ENCODE data around the gene NCK1.
A peak's percentile ranks its signal among the peaks of the same experiment; 100 is the strongest.

The NCK1 gene

DNA sequence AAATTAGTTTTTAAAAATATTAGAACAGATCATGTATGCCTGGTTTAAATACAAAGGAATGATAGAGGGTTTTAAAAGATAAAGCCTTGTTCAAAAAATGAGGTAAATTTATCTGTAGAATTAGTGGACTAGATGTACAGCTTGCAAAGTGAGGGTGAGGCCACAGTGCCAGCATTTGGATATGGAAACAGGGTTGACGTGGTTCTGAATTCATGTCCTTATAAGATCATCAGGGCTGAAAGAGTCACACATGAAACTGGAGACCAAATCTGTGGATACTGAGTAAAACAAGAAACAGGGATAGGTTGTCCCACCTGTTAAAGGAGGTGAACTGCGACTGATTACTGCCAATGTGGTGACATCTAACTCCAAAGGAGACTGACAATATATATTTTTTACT is 46.3 kb downstream of the NCK1 start:
- DNase-seq (ENCODE audit: low spot score): no peak

DNA sequence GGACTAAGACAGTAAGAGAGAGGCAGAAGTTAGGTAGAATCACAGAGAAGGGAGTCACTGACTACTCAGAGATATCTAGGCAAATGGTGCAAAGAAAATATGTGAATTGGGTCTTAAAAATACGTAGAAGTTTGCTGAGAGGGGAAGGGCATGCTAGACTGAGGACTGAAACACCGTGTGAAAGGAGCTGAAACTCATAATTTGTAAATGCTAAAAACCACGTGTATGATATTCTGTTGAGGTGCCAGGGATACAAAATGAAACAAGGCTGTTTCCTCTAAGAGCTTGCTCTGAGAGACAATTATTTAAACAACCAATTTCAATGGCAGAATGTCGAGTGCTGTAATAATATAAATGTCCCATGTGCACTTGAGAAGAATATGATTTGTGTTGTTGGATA is 47.2 kb downstream of the NCK1 start:
- DNase-seq (ENCODE audit: low spot score): no peak

DNA sequence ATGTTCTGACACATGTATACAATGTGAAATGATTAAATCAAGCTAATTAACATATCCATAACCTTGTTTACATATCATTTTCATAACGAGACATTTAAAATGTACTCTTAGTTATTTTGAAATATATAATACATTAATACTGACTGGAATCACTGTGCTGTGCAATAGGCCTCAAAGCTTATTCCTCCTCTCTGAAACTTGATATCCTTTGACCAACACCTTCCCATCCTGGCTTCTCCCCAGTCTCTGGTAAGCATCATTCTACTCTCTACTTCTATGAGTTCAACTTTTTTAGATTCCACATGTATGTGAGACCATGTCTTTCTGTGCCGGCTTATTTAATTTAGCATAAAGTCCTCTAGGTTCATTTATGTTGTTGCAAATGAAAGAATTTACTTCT is 48.7 kb downstream of the NCK1 start:
- no peak for DNase-seq (ENCODE audit: low spot score)

DNA sequence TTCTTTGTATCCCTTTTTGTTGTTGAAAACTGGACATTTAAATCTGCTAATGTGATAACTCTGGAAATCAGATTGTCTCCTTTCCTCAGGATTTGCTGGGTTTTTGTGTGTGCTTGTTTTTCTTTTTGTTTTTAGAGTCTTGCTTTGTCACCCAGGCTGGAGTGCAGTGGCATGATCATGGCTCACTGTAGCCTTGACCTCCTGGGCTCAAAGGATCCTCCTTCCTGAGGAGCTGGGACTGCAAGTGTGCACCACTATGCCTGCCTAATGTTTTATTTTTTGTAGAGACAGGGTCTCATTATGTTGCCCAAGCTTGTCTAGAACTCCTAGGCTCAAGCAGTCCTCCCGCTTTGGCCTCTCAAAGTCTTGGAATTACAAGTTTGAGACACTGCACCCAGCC is 51.2 kb downstream of the NCK1 start:
- no peak for DNase-seq (ENCODE audit: low spot score)

DNA sequence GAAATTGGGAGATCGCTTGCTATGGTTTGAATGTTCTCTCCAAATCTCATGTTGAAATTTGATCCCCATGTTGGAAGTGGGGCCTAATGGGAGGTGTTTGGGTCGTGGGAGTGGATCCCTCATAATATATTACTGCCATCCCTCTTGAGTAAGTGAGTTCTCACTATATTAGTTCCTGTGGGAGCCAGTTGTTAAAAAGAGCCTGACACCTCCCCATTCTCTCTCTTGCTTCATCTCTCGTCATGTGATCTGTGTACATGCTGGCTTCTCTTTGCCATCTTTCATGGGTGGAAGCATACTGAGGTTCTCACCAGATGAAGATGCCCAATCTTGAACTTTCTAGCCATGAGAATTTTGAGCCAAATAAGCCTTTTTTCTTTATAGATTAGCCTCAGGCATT is 52.7 kb downstream of the NCK1 start:
- no peak for DNase-seq (ENCODE audit: low spot score)

DNA sequence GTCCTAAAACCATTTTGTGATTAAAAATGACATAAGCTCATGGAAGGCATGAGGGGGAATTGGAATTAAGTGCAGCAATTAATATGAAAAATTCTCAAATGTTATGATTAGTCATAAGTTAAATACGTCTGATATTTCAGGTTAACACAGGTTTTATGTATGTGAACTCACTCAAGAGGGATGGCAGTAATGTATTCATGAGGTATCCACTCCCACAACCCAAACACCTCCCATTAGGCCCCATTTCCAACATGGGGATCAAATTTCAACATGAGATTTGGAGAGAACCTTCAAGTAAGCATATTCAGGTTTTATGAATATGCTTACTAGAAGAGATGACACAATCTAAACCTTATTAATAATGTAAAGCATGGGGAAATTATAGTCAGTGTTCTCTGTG is 54.2 kb downstream of the NCK1 start:
- DNase-seq (ENCODE audit: low spot score): no peak

DNA sequence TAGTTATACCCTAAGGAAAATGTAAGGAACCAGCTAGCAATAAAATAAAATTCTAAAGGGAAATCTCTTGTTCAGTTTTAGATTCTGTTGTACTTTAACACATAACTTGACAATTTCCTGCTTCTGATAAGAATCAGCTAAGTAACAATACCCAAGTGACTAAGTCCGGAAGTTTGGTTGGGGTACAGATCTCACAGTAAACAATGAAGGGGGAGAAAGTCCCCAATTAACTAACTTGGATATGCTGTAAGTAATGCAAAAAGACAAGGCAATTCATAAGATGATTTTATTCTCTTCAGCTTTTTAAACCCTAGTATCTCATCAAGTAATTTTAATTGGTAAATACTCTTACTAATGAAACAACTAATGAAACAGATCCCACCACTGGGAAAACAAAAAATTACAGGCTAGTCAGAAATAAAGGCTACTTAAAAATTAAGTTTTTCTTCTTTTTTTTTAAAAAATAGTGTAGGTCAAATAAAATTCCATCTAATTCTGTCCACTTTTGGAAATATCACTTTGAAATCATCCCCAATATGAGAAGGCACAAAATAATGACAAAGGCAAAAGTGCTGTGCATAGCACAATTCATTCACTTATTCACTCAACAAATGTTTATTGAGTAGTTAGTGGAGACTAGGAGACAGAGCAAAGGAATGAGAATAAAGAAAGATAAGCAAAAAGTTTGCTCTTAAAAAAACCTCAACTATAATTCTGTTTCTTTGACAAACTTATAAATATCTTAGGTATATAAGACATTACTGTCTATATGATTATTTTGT is 58.0 kb downstream of the NCK1 start:
- no peak for DNase-seq (ENCODE audit: low spot score)

DNA sequence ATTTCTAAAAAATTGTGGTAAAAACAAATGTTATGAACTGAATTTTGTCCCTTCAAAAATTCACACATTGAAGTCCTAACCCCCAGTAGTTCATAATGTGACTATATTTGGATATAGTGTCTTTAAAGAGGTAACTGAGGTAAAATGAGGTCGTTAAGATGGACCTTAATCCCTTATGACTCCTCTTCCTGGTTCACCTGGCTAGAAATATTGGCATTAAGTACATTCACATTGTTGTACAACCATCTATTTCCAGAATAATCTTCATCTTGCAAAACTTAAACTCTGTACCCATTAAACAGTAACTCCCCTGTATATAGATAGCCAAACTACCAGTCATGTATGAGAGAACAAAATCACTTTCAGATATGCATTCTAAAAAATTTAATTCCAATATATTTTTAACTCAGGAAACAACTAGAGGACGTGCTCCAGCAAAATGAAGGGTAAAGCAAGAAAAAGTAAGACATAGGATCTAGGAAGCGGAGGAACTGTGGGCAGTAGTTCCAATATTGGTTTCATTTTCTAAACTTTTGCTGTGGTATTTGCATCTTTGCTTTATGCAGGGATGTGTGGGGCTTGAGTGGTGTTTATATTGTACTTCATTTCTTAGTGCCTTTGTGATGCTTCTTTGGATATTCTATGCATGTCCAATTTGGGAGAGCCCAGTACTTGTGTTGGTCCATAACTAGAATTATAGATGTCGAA is 59.0 kb downstream of the NCK1 start:
- DNase-seq (ENCODE audit: low spot score): no peak

DNA sequence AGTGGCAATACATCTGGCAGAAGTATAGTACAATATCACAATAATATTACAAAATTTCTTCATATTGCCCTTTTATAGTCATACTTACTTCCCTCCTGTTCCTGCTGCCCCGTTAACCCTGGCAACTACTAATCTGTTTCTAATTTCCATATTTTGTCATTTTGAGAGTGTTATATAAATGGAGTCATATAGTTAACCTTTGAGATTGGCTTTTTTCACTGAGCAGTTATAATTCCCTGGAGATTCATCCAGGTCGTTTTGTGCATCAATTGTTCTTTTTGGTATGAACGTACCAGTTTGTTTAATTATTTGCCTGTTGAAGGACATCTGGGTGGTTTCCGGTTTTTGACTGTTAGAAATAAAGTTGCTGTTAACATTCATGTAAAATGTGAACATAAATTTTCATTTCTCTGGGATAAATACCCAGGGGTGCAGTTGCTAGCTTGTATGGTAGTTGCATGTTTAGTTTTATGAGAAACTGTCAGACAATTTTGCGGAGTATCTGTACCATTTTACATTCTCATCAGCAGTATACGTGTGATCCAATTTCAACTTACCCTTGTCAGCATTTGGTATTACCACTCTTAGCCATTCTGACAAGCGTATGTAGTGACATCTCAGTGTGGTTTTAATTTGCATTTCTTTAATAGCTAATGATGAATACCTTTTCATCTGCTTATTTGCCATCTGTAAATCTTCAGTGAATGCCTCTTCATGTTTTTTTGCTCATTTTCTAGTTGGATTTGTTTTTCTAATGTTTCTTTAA is 63.6 kb downstream of the NCK1 start:
- DNase-seq (ENCODE audit: low spot score): no peak

DNA sequence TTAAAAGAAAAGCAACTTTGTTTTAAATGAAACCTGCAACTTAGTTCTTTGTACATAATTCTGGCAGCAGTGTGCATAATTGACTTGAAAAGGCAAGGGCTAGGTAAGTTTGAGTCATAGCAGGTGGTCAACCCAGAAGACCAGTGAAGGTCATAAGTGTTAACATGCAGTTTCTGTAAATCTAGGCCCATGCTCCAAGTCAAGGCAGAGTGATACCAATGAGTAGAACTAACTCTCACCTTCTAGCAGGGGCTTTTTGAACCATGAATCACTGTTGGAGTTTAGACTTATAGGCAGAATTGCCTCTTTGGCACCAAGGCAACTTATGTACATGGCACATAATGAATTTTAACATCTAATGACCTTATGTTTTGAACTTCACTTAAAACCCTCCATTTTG is 66.2 kb downstream of the NCK1 start:
- no peak for DNase-seq (ENCODE audit: low spot score)

DNA sequence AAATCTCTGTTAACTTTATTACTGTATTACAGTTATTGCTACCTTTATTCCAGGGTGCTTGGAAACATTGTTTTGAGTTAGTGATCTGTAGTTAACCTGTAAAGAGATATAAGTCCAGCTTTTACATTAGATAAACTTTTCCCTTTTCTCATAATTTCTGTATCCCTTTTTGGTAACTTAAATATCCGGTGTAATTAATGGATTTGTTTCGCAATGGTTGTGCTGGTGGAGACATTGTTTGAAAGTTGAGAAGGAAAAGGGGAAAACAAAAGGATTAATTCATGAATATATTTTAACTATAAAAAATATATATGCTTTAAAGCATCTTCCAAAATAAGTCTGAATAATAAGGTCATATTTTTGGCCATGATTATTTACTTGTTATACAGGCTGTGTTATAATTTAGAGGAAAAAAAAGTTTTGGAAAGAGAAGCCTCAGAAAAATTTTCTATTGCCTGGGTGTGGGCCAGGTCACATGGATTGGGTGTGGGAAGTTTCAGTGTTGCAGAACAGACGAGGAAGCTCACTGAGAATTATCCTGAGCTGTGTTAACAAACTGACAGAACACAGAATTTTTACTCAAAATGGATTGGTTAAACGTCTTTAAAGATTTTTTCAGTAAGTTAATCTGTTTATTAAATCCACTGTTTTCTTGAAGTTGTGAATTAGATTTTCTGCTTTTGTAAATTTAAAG is 68.1 kb downstream of the NCK1 start:
- peak; percentile 8 for DNase-seq (ENCODE audit: low spot score)

DNA sequence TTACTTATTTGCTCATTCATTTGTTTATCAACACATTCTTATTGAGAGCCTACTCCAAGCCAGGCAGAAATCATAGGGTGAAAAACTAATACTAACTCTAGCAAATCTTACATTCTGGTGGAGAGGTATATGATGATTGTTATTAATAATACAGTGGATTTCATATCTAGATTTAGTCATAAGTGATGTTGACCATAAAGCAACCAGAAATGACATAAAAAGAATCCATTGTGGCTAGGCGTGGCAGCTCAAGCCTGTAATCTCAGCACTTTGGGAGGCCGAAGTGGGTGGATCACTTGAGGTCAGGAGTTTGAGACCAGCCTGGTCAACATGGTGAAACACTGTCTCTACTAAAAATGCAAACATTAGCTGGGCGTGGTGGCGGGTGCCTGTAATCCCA is 69.6 kb downstream of the NCK1 start:
- no peak for DNase-seq (ENCODE audit: low spot score)

DNA sequence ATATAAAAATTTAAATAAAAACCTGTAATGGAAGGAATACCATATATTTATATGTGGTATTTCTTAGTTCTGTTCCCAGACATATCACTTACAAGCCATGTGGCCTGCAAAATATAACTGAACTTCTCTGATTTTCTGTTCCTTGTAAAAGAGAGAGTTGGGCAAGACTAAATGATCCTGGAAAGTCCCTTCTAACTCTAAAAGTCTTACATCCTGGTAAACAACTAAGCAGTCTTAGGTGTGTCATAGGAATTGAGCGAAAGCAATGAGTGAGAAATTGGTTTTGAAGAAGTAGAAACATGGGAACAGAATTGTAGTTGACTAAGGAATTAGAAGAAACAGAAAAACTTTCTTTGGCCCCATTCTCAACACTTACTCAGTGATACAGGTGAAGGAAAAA is 70.5 kb downstream of the NCK1 start:
- no peak for DNase-seq (ENCODE audit: low spot score)

DNA sequence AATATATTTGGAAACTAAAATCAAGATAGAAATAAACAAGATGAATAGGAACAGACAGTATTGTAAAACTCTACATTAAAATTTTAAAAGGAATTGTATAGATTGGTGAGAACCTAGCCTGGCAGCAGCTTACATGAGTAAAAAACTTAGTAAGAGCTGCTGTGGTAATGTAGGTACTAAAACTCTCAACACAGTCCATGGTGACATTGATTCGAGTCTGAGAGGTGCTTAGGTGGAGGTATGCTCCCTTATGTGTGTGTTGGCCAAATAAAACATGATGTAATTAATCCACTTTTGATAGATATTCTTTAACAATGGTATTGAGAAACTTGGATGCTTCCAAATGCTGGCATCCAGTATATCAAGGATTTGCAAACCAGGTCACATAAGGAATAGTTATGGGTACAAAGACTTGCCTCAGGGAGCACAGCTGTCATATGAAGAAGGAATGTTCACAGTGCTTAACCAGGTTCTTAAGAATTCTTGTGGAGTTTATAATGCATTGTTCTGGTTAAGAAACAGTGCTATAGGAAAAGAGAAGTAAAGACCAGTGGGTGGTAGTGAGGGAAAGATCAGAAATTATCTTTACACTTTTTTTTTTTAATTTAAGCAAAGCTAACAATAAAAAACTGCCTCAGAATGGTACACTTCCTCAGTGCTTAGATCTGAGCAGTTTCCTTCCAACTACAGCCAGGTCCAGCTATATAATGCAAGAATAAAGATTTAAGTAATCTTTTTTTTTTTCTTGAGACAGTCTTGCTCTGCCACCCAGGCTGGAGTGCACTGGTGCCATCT is 71.2 kb downstream of the NCK1 start:
- no peak for DNase-seq (ENCODE audit: low spot score)

DNA sequence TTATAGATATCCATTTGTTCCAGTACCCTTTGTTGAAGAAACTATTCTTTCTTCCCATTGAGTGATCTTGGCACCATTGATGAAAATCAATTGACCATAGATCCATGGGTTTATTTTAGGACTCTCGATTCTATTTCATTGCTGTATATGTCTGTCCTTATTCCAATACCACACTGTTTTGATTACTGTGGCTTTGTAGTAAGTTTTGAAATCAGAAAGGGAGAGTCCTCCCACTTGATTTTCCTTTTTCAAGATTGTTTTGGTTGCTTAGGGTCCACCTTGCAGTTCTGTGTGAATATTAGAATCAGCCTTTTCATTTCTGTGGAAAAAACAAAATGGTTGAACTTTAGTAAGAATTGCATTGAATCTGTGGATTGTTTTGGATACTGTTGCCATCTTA is 75.2 kb downstream of the NCK1 start:
- no peak for DNase-seq (ENCODE audit: low spot score)

DNA sequence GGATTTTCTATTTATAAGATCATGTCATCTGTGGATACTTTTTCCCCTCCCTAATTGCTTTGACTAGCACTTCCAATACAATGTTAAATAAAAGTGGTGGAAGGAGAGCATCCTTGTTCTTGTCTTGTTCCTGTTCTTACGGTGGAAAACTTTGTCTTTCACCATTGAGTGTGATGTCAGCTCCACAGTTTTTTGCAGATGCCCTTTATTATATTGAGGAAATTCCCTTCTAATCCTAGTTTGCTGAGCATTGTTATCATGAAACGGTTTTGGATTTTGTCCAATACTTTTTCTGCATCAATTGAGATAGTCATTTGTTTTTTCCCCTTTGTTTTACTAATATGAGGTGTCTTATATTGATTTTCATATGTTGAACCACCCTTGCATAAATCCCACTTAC is 75.8 kb downstream of the NCK1 start:
- no peak for DNase-seq (ENCODE audit: low spot score)

DNA sequence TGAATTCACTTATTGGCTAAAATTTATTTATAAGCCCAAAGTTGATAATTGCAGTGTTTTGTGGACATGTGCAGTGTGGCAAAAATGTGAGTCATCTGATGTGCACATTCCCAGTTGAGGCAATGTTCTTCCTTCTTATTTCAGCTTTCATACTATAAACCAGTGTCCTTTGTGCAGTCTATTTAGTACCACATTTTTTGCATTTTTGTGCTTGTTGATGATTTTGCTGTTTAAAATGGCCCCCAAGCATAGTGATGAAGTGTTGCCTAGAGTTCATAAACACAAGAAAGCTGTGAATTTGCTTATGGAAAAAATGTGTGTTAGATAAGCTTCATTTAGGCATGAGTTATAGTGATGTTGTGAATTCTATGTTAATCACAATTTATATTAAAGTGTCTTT is 76.3 kb downstream of the NCK1 start:
- no peak for DNase-seq (ENCODE audit: low spot score)

DNA sequence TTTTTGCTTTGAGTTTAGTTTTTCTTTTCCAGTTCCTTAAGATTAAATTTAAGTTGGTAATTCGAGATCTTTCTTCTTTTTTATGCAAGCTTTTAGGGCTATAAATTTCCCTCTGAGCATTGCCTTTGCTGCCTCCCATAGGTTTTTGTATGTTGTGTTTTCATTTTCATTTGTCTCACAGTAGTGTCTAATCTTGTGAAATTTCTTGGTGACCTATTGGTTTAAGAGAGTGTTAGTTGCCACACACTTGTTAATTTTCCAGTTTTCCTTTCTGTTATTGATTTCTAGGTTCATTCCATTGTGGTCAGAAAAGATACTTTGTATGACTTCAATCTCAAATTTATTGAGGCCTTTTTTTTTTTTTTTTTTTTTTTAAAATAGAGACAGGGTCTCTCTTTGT is 77.5 kb downstream of the NCK1 start:
- DNase-seq (ENCODE audit: low spot score): no peak

DNA sequence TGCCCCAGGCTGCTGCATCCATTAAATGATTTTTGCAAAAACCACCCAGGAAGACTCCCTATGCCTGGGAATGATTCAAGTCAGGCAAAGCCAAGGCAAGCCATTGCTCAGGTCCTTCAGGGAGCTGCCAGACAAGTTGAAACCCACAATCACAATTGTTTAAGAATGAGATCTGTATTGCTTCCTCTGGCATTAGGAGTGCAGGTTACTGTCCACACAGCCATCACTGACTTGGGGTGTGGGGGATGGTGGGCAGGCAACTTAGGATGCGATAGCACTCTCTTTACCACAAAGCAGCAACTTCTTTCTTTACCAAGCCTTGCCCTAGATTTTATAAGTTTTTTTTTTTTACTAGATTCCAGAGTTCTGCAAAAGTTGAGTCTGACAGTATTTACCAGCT is 80.8 kb downstream of the NCK1 start:
- no peak for DNase-seq (ENCODE audit: low spot score)

DNA sequence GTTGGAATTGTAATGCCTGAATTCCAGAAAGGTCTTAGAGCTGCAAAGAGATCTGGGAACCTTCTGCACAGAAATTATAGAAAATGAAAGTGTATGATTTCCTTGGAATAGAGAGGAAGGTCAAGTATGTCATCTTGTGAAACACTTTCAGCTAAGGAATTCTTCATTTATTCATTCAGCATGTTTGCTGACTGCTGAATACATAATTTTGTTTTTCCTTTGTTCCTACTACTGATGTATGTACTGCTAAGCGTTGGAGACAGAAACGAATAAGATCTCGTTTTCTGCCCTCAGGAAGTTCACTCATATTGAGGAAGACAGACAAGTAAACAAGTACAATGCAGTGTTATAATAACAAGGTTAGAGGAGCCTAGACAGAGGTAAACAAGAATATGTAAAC is 81.4 kb downstream of the NCK1 start:
- no peak for DNase-seq (ENCODE audit: low spot score)

DNA sequence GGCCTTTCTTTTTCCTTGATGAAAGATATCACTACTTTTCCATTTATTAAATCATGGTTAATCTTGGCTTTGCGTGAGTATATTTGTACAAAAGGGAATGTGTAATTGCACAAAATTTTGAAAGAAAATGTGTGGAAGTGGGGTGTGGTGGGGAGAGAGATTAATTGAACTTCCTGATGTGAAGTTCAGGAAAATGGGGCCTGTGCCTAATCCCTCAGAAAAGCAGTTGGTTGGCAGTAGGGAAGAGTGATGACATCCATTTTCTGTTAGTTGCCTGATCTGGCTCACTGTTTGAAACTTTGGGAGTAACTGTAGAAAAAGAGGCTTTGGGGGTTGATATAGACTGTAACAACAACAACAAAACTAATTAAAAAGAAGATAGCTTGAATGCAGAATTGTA is 85.0 kb downstream of the NCK1 start:
- no peak for DNase-seq (ENCODE audit: low spot score)

DNA sequence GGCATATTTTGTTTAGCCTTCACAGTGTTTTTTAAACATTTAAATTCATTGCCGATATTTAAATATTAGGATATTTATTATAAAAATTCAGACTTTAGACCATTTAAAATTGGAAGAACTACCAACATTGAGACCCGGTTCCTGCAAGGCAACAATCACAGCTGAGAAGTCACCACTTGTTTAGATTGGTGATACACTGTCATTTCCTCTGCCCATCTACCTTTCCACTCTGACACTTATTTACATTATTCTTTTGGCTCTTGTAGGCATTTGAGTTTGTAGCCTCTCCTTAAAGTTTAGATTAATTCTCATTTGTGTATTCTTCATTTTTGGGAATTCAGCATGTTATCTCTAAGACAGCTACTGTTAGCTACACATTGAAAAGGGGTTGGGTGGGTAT is 85.5 kb downstream of the NCK1 start:
- DNase-seq (ENCODE audit: low spot score): no peak

Measured in putamen (tissue), 1 donor.